ENCODE measurements around the gene SCOC.

SCOC gene

GRCh38 chr4:140331245-140331644 is 42.2 kb upstream of the SCOC start:
- H3K27ac ChIP-seq (ENCODE audit: low read depth, low read length) = no peak overlapping the region
- no peak overlapping the region for H2AFZ ChIP-seq (ENCODE audit: low read depth, low read length, severe bottlenecking)
- H4K20me1 ChIP-seq (ENCODE audit: low read depth, low read length) = no peaks in the 10 kb centered on the region
- no peak overlapping the region for H3K4me3 ChIP-seq (ENCODE audit: insufficient read depth, low read length, poor library complexity, severe bottlenecking)
- no peak overlapping the region for H3K4me2 ChIP-seq (ENCODE audit: low read depth, low read length, poor library complexity, severe bottlenecking)
- H3K36me3 ChIP-seq (ENCODE audit: low read length) = no peaks in the 10 kb centered on the region
- H3K27me3 ChIP-seq (ENCODE audit: low read length) = no peaks in the 10 kb centered on the region
- no peaks in the 10 kb centered on the region for H3K79me2 ChIP-seq (ENCODE audit: insufficient read depth, low read length)
- no peaks in the 10 kb centered on the region for H3K9me3 ChIP-seq (ENCODE audit: insufficient read depth, low read length)
- no peaks in the 10 kb centered on the region for H3K9me2 ChIP-seq (replicated peaks; ENCODE audit: insufficient read depth, low read length)
- TF ChIP-seq CTCF (IDR thresholded peaks at IDR 0.05; ENCODE audit: insufficient read depth, low read length, poor library complexity, severe bottlenecking) (no peak), EZH2phosphoT487 (conservative IDR thresholded peaks at IDR 0.05; ENCODE audit: low read length) (no peak)
- no peaks in the 10 kb centered on the region for H3F3A ChIP-seq (ENCODE audit: insufficient read depth)
- H3K9ac ChIP-seq (ENCODE audit: low read length) = no peak overlapping the region

GRCh38 chr4:140331876-140332275 is 41.6 kb upstream of the SCOC start:
- Histone ChIP-seq H3K27me3 (ENCODE audit: low read length) (no peaks in the 10 kb centered on the region), H3K9ac (ENCODE audit: low read length) (no peak overlapping the region), H3K27ac (ENCODE audit: low read depth, low read length) (no peak overlapping the region), H3K36me3 (ENCODE audit: low read length) (no peaks in the 10 kb centered on the region), H3K9me2 (replicated peaks; ENCODE audit: insufficient read depth, low read length) (no peaks in the 10 kb centered on the region), H3K4me3 (ENCODE audit: insufficient read depth, low read length, poor library complexity, severe bottlenecking) (no peak overlapping the region), H3K9me3 (ENCODE audit: insufficient read depth, low read length) (no peaks in the 10 kb centered on the region), H2AFZ (ENCODE audit: low read depth, low read length, severe bottlenecking) (no peak overlapping the region), H4K20me1 (ENCODE audit: low read depth, low read length) (no peaks in the 10 kb centered on the region), H3K4me2 (ENCODE audit: low read depth, low read length, poor library complexity, severe bottlenecking) (no peak overlapping the region), H3K79me2 (ENCODE audit: insufficient read depth, low read length) (no peaks in the 10 kb centered on the region), H3F3A (ENCODE audit: insufficient read depth) (no peaks in the 10 kb centered on the region)
- TF ChIP-seq EZH2phosphoT487 (conservative IDR thresholded peaks at IDR 0.05; ENCODE audit: low read length) = no peak
- no peak for TF ChIP-seq CTCF (IDR thresholded peaks at IDR 0.05; ENCODE audit: insufficient read depth, low read length, poor library complexity, severe bottlenecking)

GRCh38 chr4:140332734-140333133 is 40.7 kb upstream of the SCOC start:
- Histone ChIP-seq H3K79me2 (ENCODE audit: insufficient read depth, low read length) (no peaks in the 10 kb centered on the region), H3K9ac (ENCODE audit: low read length) (no peak overlapping the region), H3K4me2 (ENCODE audit: low read depth, low read length, poor library complexity, severe bottlenecking) (no peak overlapping the region), H4K20me1 (ENCODE audit: low read depth, low read length) (no peaks in the 10 kb centered on the region), H3F3A (ENCODE audit: insufficient read depth) (no peaks in the 10 kb centered on the region), H3K27me3 (ENCODE audit: low read length) (no peaks in the 10 kb centered on the region), H2AFZ (ENCODE audit: low read depth, low read length, severe bottlenecking) (no peak overlapping the region), H3K36me3 (ENCODE audit: low read length) (no peaks in the 10 kb centered on the region), H3K9me2 (replicated peaks; ENCODE audit: insufficient read depth, low read length) (no peaks in the 10 kb centered on the region), H3K27ac (ENCODE audit: low read depth, low read length) (no peak overlapping the region), H3K4me3 (ENCODE audit: insufficient read depth, low read length, poor library complexity, severe bottlenecking) (no peak overlapping the region), H3K9me3 (ENCODE audit: insufficient read depth, low read length) (no peaks in the 10 kb centered on the region)
- TF ChIP-seq CTCF (IDR thresholded peaks at IDR 0.05; ENCODE audit: insufficient read depth, low read length, poor library complexity, severe bottlenecking) = no peak
- no peak for TF ChIP-seq EZH2phosphoT487 (conservative IDR thresholded peaks at IDR 0.05; ENCODE audit: low read length)

All from SU-DHL-6 (cell line).